GM20000 (cell line): ENCODE measurements around the gene ZNF346.

ENCODE experiments used
- DNase-seq: peaks from one replicate; pipeline ENCODE4 v3.0.0; 2012; ENCODE audit warnings: low spot score
- TF ChIP-seq, protein P1 (sequence below): IDR thresholded peaks from 2 replicates; pipeline ENCODE4 v1.5.1; 2012; ENCODE audit warnings: mild to moderate bottlenecking, control low read depth; ENCODE audit errors: extremely low read depth, missing control alignments

The ZNF346 gene

DNA sequence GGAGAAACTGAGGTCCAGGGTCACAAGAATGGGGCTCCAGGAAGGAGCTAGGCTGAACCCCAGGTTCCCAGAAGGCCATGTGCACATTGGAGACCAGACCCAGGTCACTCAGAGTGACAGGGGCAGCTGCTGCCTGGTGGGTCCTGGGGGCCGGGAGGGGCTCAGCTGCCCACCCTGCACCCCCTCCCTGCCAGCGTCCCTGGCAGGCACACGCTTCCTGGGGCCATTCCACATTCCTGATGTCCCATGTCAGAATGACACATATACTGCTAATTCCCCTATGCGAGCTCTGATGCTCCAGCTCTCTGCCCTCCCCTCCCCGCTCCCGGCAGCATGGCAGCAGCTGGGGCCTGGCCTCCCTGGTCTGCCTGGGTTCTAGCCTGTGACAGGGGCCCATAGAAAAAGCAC is 78.2 kb downstream of the ZNF346 start:
- TF ChIP-seq, protein P1, sequence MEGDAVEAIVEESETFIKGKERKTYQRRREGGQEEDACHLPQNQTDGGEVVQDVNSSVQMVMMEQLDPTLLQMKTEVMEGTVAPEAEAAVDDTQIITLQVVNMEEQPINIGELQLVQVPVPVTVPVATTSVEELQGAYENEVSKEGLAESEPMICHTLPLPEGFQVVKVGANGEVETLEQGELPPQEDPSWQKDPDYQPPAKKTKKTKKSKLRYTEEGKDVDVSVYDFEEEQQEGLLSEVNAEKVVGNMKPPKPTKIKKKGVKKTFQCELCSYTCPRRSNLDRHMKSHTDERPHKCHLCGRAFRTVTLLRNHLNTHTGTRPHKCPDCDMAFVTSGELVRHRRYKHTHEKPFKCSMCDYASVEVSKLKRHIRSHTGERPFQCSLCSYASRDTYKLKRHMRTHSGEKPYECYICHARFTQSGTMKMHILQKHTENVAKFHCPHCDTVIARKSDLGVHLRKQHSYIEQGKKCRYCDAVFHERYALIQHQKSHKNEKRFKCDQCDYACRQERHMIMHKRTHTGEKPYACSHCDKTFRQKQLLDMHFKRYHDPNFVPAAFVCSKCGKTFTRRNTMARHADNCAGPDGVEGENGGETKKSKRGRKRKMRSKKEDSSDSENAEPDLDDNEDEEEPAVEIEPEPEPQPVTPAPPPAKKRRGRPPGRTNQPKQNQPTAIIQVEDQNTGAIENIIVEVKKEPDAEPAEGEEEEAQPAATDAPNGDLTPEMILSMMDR: no peak
- DNase-seq: no peak

DNA sequence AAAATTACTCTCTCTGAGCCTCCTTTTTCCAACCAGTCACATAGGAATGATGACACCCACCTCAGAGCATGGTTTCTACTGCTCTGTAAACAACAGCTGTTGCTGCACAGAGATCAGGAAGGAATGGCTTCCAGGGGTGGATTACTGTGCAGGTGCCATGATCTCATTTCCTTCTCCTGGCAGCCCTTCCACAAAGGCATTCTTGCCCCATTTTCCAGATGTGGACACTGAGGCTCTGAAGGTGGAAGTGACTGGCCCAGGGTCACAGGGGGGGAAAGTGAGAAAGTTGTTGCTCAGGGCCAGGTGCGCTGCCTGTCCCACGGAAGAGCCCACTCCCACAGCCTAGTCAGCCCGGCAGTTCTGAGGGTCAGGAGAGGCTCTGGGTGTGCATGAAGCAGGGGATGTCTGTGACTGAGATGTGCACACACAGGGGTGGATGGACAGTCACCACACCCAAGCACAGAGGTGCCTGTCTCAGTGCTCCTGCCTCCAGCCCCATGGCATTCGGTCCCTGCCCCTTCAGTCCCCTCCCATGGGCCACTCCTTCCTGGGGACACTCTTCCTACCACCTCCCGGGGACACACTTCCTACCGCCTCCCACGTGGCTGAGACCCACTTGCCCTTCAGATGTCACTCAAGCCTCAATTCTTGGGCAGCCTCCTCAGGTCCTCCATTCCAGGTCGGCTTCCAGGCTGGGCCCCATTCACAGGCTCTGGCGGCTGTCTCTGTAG is 81.2 kb downstream of the ZNF346 start:
- TF ChIP-seq, protein P1: no peak
- no peak for DNase-seq

DNA sequence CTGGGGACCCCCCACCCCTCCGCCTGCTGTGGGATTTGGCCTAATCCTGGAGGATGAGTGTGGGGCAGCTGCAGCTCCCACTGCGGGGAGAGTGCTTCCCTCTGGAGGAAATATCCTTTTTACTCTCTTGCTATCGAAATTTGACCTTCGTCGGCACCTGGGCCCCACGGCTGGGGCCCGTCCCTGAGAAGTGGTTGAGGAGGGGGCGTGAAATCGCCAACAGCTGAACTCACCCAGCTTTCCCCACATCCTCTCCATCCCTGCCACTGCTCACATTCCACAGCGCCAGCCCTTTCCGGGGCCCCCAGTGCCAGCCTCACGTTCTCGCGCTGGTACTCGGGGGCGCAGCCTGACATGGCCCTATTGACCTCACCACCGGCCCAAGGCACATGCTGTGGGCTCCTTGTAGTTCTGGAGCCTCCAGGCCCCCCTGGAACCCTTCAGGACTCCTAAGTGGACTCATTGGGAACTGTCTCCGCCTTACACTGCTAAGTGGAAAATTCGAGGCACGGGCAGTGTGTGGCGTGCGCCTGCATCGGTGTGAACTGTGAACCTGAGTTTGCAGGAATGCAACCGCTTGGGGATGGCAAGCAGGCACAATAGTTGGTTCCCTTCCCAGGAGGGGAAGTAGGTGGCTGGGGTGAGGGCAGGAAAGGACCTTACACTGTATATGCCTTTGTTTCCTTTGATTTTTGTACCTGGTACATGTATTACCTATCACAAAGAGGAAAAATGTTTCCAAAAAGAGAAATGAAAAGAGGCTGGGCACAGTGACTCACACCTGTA is 83.4 kb downstream of the ZNF346 start:
- TF ChIP-seq, protein P1: no peak
- no peak for DNase-seq

DNA sequence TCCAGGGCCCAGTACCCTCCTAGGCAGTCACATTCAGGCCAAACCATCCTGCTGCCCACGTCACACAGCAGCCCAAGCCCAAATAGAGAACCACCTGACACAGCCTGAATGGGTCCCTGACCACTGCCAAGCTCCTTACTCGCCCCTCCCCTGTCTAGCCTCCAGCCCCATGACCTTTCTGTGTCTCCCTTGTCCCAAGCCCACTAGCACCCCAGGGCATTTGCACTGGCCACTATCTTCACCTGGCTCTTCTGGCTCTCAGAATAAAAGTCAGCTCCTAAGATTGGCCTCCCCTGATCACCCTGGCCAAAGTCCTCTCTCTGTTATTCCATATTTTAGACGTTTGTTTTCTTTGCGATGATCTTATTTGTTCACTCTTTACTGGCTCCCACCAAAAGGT is 84.7 kb downstream of the ZNF346 start:
- TF ChIP-seq, protein P1: no peak
- no peak for DNase-seq

DNA sequence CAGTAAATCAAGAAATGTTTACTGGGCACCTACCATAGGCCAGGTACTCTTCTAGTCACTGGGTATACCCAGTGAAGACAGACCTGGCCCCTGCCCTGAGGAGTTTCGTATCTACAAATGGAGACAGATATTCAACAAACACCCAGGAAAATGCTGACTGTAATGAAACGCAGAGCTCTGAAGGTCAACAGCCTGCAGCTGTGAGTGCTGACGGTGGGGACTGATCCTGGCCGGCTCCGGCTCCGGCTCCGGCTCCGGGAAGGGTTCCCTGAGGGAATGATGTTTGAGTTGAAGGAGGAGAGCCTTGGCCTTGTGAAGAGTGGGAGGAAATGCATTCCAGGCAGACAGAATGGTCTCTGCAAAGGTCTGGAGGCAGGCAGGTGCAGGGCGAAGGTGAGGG is 87.3 kb downstream of the ZNF346 start:
- DNase-seq: no peak
- TF ChIP-seq, protein P1: no peak

DNA sequence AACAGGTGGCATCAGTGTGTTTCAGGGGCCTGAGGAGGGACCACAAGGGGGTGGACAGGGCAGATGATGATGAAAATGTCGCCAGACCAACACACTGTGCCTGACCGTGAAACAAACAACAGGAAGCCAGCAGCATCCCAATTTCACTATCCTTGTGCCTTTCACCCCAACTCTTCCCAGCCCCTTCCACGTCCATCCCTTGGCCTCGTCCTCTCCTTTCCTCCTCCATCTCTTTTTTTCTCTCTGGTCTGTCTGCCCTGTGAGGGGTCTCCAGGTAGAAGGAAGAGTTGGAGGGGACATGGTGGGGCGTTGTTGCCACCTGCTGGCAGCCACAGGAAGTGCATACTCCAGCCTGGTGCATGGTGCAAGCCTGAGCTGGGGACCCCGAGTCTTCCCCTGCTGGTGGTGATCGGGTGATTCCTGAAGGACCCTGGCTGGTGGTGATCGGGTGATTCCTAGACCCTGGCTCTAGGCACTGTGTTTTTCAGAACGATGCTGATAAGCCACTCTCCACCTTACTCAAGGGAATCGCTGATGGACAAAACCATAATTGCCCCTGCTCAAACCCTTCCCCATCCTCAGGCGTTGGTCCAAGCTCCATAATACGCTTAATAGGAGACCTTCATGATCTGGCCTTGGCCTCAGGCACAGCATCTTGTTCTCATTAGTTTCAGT is 89.4 kb downstream of the ZNF346 start:
- DNase-seq: peak; percentile 84
- TF ChIP-seq, protein P1: peak; percentile 91
